GM11168 (cell line): Measurements from ENCODE around the gene NPEPL1.

Experiments used
- in situ Hi-C: fragments of 300-500 bp; cut with MboI; formaldehyde crosslinking; loops from one replicate; pipeline ENCODE4 v1.12.0; 2022; ENCODE audit warnings: low sequenced_read_pairs; ENCODE audit not compliant: unreplicated experiment

The NPEPL1 gene

GRCh38 chr20:58655328-58656107 lies 37.1 kb upstream of the NPEPL1 start:
- in situ Hi-C loops, result loop anchor here (25.0 kb wide), 1 partner anchor 418 kb away; the partner anchor contains the start of gene ANKRD60

- in situ Hi-C loops, result loop anchor here (25.0 kb wide), 1 partner anchor 420 kb away; the partner anchor contains the start of gene ANKRD60
These were observed 35.8 kb upstream of the NPEPL1 start for GRCh38 chr20:58656831-58657230.

DNA sequence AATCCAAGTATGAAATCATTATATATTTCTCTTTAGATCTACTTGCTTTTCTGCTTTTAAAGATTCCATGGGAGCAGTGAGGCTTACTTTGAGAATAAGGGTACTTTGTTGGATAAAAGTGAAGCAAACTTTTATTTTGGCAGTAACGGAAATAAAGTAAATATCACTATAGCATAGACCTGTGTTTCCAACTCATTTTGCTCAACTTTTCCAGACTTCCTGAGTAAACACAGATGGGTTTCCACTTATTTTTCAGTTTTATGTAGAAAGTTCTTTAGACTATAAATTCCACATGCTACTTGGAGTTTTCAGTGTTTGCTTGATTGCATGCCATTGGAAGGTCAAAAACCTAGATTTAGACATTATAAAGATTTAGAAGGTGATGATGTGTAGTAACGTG lies 35.3 kb upstream of the NPEPL1 start:
- in situ Hi-C loops, result loop anchor here (25.0 kb wide), 1 partner anchor 420 kb away; the partner anchor contains the start of gene ANKRD60

DNA sequence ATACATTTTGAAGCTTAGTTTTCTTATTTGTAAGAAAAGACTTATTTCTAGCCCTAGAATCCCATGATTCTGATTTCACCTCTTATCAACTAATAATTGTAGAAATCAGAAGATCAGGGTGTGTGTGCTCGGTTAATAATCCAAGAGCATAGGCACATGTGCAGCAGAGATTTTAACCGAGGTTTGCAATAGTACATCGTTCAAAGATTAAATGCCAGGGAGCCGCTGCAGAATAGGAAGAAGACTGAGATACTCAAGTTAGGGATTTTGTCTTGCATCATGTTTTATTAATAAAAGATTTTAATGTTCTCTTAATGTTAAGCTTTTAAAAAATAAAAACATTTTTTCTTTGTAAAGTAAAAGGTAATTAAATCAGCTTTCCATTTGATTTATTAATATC lies 34.6 kb upstream of the NPEPL1 start:
- in situ Hi-C loops, result loop anchor here (25.0 kb wide), 1 partner anchor 421 kb away; the partner anchor contains the start of gene ANKRD60

DNA sequence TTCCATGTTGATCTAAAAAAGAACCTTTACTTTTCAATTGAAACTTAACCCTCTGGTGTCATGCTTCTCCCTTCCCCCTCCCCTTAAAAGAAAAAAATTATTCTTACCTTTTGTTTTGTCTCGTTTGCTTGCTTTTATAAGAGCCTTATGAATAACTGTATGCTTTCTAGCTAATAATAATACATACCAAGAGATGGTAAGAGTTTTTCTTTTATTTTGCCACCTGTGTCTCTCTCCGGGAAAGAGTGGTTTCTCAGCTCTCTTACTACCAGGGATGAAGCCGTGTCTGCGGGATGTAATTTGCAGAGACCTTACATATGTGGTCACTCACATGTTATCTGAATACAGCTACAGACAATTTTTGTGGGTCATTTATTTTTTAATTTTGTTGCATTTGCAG lies 33.8 kb upstream of the NPEPL1 start:
- in situ Hi-C loops, result loop anchor here (25.0 kb wide), 1 partner anchor 421 kb away; the partner anchor contains the start of gene ANKRD60

DNA sequence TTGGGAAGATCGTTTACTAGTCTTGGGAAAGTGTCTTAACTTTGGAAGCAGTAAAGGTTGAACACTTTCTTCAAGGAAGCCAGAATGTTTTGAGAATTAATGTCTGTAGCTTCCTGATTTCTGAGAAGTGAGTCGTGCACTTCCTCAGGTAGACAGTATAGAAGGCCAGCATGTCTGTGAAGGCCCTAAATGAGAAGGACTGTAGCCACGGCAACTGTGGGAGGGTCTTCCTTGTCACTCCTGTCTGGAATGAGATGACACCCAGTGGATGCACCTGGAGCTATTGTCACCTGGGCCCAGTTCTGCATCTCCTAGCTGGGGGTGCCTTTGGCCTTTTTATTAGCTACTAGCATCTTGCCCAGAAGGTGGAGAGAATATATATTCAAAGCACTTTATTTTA lies 32.8 kb upstream of the NPEPL1 start:
- in situ Hi-C loops, result loop anchor here (25.0 kb wide), 1 partner anchor 423 kb away; the partner anchor contains the start of gene ANKRD60

DNA sequence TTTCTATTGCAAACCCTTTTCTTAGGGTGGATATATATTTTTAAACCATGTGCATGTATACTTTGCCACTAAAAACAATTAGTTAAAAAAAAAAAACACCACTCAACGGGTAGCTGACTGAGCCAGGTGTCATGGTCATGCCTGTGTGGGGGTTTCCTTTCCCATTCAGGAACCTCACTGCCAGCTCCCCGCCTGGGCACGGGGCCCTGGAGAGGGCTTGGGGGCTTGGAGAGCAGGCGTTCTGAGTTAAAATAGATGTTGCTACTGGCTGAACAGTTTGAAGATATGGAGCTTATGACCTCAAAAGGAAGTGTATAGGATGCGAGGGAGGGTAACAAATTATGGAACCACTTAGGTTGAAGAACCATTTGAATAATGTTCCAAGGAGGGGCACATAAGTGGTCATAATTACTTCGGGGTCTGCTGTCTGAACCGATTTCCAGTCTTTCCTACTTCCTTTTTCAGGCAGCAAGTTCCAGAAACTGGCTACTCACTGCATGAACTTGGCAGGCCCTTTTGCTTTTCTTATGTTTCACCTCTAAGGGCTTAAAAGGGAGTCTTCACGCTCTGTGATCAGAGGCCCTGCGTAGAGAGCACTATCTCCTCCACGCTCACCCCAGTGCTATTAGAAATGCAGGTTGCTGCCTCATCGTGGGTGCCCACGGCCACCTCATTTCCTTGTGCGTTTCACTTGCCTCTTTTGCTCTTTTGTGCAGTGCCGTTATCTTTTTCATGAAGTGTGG lies 31.6 kb upstream of the NPEPL1 start:
- in situ Hi-C loops, result loop anchor here (25.0 kb wide), 1 partner anchor 424 kb away; the partner anchor contains the start of gene ANKRD60

DNA sequence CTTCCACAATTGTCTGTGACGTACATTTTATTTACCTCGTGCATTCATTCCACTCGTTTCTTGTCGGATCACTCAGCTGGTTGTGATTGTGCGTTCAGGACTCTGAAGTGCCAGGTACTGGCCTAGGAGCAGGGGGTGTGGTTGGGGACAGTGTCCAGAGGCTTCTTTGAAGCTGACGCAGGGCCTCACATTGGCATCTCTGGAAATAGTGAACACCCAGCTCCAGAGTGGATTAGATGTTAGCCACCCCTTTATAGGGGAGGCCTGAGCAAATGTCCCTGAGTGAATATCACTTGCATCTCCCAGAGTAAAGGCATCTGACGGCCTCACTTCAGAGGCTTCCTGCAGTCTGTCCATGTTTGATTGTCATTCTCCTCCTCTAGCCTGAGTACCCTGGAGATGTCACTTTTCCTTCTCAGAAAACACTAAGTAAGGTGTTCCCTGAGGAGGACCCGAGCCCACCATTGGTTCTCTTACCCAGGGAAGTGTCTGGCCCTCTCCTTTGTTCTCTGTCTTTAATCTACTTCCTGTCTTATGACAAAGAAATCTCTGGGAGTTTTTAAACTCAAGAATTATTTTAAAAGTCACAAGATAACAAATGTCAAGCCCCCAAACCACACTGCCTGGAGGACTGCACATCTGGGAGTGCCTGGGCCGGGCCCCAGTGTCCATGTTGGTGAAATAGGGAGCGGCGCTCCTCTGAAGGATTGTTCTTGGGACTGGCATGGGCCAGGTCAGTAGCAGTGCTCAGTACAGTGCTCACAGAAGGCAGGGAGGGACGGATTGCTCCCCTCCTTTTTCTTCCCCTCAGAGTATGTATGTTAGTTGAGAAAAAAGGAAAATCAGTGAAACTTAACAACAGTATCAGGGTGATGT lies 30.8 kb upstream of the NPEPL1 start:
- in situ Hi-C loops, result loop anchor here (25.0 kb wide), 1 partner anchor 425 kb away; the partner anchor contains the start of gene ANKRD60

GRCh38 chr20:58664331-58664730 lies 28.3 kb upstream of the NPEPL1 start:
- in situ Hi-C loops, result loop anchor here (25.0 kb wide), 1 partner anchor 427 kb away; the partner anchor contains the start of gene ANKRD60

GRCh38 chr20:58664883-58665282 lies 27.7 kb upstream of the NPEPL1 start:
- in situ Hi-C loops, result loop anchor here (25.0 kb wide), 1 partner anchor 428 kb away; the partner anchor contains the start of gene ANKRD60

DNA sequence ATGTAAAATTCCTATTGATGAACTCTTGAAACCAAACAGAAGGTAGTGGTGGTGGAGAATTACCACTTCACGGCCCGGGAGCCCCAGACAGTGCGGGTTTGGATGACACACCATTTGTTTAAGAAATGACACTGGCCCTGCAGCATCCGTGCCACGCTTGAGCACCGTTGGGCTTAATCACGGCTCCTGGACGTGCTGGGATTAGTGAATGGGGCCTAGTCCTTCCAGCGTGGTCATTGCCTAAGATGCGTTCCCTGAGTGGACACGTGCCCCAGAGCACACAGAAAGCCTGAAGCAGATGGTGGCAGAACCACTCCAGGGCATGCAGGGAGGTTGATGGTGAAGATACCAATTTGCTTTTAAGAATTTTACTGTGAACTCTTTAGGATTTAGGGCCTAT lies 27.0 kb upstream of the NPEPL1 start:
- in situ Hi-C loops, result loop anchor here (25.0 kb wide), 1 partner anchor 428 kb away; the partner anchor contains the start of gene ANKRD60

GRCh38 chr20:58666702-58667101 lies 25.9 kb upstream of the NPEPL1 start:
- in situ Hi-C loops, result loop anchor here (25.0 kb wide), 1 partner anchor 429 kb away; the partner anchor contains the start of gene ANKRD60

DNA sequence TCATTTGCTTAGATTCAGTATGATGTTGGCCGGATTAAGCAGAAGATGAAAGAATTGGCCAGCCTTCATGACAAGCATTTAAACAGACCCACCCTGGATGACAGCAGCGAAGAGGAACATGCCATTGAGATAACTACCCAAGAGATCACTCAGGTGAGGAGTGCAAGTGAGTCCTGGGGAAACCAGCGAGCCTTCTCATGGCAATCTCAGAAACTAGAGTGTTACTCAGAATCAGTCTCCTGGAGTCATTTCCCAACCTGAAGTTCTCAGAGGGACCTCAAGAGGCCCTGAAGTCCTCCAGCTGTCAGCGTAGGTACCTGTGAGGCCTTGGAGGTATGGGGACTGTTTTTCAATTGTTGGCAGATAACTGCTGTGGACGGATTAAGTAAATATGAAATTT lies 24.6 kb upstream of the NPEPL1 start:
- in situ Hi-C loops, result loop anchor here (25.0 kb wide), 1 partner anchor 431 kb away; the partner anchor contains the start of gene ANKRD60

- in situ Hi-C loops, result loop anchor here (25.0 kb wide), 1 partner anchor 432 kb away; the partner anchor contains the start of gene ANKRD60
These were observed 23.7 kb upstream of the NPEPL1 start for GRCh38 chr20:58668901-58669286.

DNA sequence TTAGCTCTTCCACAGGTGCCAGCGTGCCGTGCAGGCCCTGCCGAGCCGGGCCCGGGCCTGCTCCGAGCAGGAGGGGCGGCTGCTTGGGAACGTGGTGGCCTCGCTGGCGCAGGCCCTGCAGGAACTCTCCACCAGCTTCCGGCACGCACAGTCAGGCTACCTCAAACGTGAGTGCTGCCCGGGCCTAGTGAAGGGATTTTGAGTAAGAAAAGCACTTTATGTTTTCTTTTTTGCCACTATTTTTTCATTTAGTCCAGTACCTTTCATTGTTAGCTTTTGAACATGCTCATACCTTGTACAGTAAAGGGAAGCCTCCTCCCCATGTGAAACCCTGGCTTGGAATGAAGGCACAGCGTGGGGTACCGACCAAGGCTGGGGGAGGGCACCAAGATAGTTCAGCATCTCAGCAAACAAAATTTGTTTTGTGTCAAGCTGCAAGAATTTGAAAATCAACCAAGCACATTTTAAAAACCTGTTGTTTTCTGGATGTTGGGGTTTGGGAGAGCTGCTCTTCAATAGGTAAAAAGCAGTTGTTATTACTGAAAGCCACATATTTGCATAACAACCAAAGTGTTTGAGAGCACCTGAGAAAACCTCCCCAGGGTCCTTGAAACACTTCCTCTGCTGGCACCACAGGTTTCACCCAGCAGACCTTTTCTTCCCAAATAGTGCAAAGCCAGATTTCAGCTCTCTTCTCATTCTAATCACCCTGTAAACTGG lies 23.2 kb upstream of the NPEPL1 start:
- in situ Hi-C loops, result loop anchor here (25.0 kb wide), 1 partner anchor 432 kb away; the partner anchor contains the start of gene ANKRD60

- in situ Hi-C loops, result loop anchor here (25.0 kb wide), 1 partner anchor 433 kb away; the partner anchor contains the start of gene ANKRD60
These were observed 22.5 kb upstream of the NPEPL1 start for GRCh38 chr20:58670102-58670501.

GRCh38 chr20:58670659-58671058 lies 21.9 kb upstream of the NPEPL1 start:
- in situ Hi-C loops, result loop anchor here (25.0 kb wide), 1 partner anchor 433 kb away; the partner anchor contains the start of gene ANKRD60

- in situ Hi-C loops, result loop anchor here (25.0 kb wide), 1 partner anchor 436 kb away; the partner anchor contains the start of gene ANKRD60
These were observed 19.5 kb upstream of the NPEPL1 start for GRCh38 chr20:58673119-58673518.
